NCI-H82 treated with DMSO at 0.1 percent for 48 hours (cell line): ENCODE data around the gene ZBTB17.
"Not testable (repeated sequence)": the region's sequence is repeated elsewhere in the genome, so short reads cannot be mapped to it uniquely, and the experiment has no call there.

Experiments used
- DNase-seq: peaks from one replicate; lab custom pipeline; 2025; ENCODE audit not compliant: unreplicated experiment; lab: John Stamatoyannopoulos, UW

Gene ZBTB17

DNA sequence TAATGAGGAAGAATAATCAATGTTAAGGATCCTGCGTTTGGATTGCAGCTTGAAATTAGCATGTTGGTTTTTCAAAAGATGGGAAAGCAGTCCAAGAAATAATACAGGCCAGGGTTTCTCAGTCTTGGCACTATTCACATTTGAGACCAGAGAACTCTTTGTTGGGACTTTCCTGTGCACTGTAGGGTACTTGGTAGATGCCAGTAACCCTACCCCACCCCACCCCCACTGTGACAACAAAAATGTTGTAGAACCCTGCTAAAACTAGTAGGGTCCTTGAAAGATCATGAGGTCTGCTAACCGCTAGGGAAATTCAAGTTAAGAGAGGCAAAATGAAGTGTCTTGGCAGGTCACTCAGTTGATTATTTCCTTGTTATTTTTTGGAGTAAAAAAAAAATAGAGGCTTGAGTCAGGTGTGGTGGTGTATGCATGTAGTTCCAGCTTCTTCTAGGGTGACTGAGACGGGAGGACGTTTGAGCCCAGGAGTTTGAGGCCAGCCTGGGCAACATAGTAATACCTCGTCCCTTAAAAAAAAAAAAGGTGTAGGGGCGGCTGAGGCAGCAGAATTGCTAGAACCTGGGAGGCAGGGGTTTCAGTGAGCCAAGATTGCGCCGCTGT is 75.1 kb downstream of the ZBTB17 start:
- no peak for DNase-seq

DNA sequence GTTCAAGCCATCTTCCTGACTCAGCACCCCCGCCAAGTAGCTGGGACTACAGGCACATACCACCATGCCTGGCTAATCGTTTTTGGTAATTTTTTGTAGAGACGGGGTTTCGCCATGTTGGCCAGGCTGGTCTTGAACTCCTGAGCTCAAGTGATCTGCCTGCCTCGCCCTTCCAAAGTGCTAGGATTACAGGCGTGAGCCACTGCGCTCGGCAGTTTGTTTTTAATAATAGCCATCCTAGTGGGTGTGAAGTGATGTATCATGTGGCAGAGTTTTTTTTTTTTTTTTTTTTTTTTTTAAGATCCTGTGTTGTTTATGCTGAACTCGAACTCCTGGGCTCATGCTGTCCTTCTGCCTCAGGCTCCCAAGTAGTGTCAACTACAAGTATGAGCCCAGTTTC is 76.6 kb downstream of the ZBTB17 start:
- no peak for DNase-seq

- not testable (repeated sequence) for DNase-seq
Observed at GRCh38 chr1:15896841-15897610, 78.9 kb downstream of the ZBTB17 start.

- DNase-seq = no peak
Observed at GRCh38 chr1:15895233-15895632, 80.7 kb downstream of the ZBTB17 start.

GRCh38 chr1:15892857-15893599 is 82.9 kb downstream of the ZBTB17 start:
- not testable (repeated sequence) for DNase-seq
